ENCODE data around the gene NFATC4. TPM values are rescaled to one million over a fixed set of nuclear protein-coding genes. Genes with fewer than 3 reads are reported as not detected.

Gene NFATC4
- total RNA-seq, result 25.4 and 28.4 TPM in 2 replicates

DNA sequence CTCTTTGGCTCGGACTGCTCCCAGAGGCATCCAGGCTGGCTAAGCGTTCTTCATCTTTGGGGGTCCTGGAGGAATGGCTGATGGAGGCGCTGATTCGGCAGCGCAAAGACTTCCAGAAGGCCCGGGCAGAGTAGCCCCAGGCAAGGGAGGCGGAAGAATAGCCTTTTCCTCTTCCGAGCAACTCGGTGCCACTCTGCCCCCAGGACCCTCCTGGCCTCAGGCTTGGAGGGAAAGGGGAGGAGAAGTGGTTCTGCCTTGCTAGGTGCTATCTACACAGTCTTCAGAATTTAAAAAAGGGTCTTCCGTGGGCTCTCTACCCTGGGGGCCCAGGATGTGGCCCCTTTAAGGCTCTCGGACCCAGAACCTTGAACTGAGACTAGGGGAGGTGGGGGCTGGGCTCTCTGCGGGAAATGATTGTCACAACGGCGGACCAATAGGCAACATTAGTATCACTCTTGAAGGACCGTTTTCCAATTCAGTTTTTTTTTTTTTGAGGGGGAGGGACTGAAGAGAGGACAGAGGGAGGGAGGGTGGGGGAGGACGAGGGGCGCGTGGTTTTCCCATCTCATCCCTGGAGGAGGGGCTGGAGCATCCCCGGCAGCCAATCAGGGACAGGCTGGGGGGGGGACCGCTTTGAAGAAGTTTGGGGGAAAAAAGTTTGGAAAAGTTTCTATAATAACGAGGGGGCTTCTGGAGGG, at the start of gene NFATC4:
NFATC4 (plus strand) TSS at position 671 of the 698 bp plus-strand sequence. CDS start 157 bp downstream, outside the sequence.

DNA sequence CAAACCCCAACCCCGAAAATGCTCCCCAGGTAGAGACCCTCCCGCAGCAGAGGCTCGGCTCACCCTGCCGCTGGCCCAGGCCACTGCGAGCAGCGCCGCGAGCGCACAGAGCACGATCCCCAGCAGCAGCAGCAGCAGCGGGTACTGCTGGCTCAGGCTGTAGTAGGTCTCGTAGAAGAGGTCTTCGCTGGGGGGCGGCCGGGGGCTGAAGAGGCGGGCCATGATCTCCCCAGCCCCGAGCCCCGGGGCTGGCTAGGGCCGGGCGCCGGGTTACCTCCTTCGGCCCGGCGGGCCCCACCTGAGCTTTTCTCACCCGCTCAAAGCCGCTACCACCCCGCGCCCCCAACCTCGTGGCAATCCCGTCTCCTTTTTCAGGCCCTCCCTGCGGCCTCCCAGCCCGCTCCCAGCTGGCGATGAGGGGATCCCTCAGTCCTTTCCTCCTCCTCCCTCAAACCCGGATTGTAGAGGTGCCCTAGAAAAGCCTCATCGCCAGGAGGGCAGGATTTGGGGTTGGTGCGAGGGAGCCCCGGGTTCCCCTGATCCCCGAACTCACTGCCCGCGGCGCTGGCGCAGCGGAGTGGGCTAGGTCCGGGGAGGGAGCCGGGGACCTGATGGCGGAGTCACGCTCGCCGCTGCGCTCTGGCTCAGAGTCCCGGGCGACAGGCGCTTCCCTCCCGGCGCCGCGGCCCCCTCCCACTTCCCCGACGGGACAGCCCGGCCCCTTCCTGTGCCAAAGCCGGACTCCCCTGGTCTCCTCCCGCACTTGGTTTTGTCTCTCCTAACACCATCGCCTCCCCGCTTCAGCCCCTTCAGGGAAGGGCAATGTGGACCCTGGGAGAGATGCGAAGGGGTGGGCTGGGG, 33.3 kb upstream of the NFATC4 start, which contains the start of gene ADCY4:
ADCY4 (minus strand) TSS at position 641 of the 861 bp plus-strand sequence; CDS start at position 222, 419 bp downstream.

DNA sequence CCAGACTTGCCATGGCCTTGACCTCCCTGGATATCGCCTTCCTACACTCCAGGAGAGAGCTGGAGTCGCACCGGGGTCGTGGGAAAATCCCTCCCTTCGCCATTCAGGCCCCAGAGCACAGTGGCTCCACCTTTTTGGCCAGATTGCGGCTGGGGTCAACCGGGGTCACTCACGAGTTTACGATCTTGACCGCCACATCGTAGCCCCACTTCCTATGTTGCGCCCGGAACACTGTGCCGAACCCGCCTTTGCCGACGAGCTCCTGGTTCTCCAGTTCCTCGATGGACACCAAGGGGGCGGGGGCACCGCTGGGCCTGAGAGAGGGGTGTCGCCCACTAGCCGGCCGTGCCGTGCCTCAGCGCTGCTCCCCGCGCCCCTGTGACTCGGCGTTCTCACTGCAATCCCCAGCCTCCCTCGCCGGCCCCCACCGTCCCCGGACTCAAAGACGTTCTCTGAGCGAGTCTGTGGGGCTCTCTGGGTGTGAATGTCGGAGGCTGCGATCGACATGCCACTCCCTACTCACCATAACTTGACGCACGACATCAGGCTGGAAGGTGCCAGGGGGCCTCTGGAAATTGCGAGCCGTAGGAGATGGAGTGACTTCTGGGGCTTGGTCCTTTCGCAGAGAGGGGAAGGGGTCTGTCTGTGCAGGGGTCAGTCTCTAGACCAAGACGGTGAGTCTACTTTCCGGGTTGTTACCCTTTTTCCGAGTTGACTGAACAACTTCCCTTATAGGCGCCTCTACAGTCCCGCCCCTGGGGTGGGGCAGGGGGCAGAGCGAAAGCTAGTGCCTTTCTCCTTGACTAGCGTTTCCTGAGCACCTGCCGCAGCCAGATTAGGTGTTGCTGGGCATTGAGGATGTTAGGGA, 28.5 kb upstream of the NFATC4 start, which contains the start of gene RIPK3:
RIPK3 (minus strand) TSS at position 708 of the 868 bp plus-strand sequence; CDS start at position 543, 165 bp downstream.

DNA sequence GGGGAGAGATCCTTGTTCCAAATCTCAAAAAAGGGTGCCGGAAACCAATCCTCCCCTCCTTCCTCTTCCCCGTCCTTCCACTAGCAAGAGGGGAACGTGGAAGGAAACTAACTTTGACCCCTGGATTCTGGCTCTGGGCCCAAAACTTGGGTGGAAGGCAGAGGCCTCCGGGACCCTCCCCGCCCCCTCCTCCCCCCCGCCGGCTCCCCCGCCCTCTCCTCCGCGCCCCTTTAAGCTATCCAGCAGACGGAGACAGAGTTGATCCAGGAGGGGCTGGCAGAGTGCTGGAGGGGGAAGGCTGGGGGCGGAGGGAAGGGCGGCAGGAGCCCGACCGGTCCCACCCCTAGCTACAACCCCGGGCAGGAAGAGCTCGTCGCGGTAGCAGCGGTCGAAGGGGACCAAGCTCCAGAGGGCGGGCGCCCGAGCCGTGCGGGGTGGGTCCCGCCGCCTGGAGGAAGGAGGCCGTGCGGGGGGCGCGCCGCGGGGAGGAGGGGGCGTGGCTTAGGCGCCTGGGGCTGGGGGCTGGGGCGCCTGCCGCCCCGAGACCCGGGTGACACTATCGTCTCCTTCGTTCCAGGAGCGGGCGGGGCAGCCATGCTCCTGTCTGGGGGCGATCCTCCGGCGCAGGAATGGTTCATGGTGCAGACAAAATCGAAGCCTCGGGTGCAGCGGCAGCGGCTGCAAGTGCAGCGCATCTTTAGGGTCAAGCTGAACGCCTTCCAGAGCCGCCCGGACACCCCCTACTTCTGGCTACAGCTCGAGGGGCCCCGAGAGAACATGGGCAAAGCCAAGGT, 30.9 kb downstream of the NFATC4 start, which contains the start of gene NYNRIN:
NYNRIN (plus strand) TSS at position 351 of the 794 bp plus-strand sequence; CDS start at position 595, 244 bp downstream.

Other genes with a start within 250 kb of the NFATC4 start
- gene FITM1, start 237.5 kb upstream of the NFATC4 start, total RNA-seq, result not detected in 2 replicates
- gene PSME1, start 232.0 kb upstream of the NFATC4 start, total RNA-seq, result 128 and 137 TPM in 2 replicates
- gene EMC9, start 226.6 kb upstream of the NFATC4 start, total RNA-seq, result 31.4 and 38.4 TPM in 2 replicates
- gene PSME2, start 221.6 kb upstream of the NFATC4 start, total RNA-seq, result 70.1 and 79.7 TPM in 2 replicates
- gene RNF31, start 220.7 kb upstream of the NFATC4 start, total RNA-seq, result 49.9 and 53.7 TPM in 2 replicates
- 36.3 and 39.8 TPM in 2 replicates for gene IRF9, start 206.9 kb upstream of the NFATC4 start, total RNA-seq
- 54.3 and 64.6 TPM in 2 replicates for gene REC8, start 196.1 kb upstream of the NFATC4 start, total RNA-seq
- 56.5 and 58.6 TPM in 2 replicates for gene IPO4, start 179.4 kb upstream of the NFATC4 start, total RNA-seq
- gene TM9SF1, start 172.7 kb upstream of the NFATC4 start, total RNA-seq, result 58.4 and 59.5 TPM in 2 replicates
- gene TSSK4, start 162.5 kb upstream of the NFATC4 start, total RNA-seq, result 0.17 TPM in 1 of 2 replicates, not detected in the other
- gene CHMP4A, start 154.7 kb upstream of the NFATC4 start, total RNA-seq, result 32.4 and 48.6 TPM in 2 replicates
- 18.2 and 19.6 TPM in 2 replicates for gene MDP1, start 152.1 kb upstream of the NFATC4 start, total RNA-seq
- gene NEDD8, start 135.8 kb upstream of the NFATC4 start, total RNA-seq, result 234 and 246 TPM in 2 replicates
- gene GMPR2, start 135.3 kb upstream of the NFATC4 start, total RNA-seq, result 53.1 and 54.3 TPM in 2 replicates
- 52.6 and 56.7 TPM in 2 replicates for gene TINF2, start 125.6 kb upstream of the NFATC4 start, total RNA-seq
- gene TGM1, start 105.0 kb upstream of the NFATC4 start, total RNA-seq, result 0.45 and 1.2 TPM in 2 replicates
- gene RABGGTA, start 96.6 kb upstream of the NFATC4 start, total RNA-seq, result 32.1 and 33.9 TPM in 2 replicates
- gene DHRS1, start 68.4 kb upstream of the NFATC4 start, total RNA-seq, result 27.4 and 28.2 TPM in 2 replicates
- gene NOP9, start 68.3 kb upstream of the NFATC4 start, total RNA-seq, result 17.2 and 18.5 TPM in 2 replicates
- 1.3 and 1.8 TPM in 2 replicates for gene CIDEB, start 60.2 kb upstream of the NFATC4 start, total RNA-seq
- 1.0 and 3.0 TPM in 2 replicates for gene LTB4R2, start 58.0 kb upstream of the NFATC4 start, total RNA-seq
- 0.84 and 1.0 TPM in 2 replicates for gene LTB4R, start 56.7 kb upstream of the NFATC4 start, total RNA-seq
- 0.15 and 0.17 TPM in 2 replicates for gene ADCY4, start 33.1 kb upstream of the NFATC4 start, total RNA-seq
- gene RIPK3, start 28.2 kb upstream of the NFATC4 start, total RNA-seq, result 0.45 and 0.84 TPM in 2 replicates
- gene NYNRIN, start 30.8 kb downstream of the NFATC4 start, total RNA-seq, result 7.9 and 9.6 TPM in 2 replicates
- gene CBLN3, start 61.5 kb downstream of the NFATC4 start, total RNA-seq, result 0.34 and 0.74 TPM in 2 replicates
- 23.9 and 27.1 TPM in 2 replicates for gene KHNYN, start 61.8 kb downstream of the NFATC4 start, total RNA-seq
- 18.8 and 24.2 TPM in 2 replicates for gene SDR39U1, start 74.6 kb downstream of the NFATC4 start, total RNA-seq
- not detected in 2 replicates for gene CMA1, start 140.1 kb downstream of the NFATC4 start, total RNA-seq
- not detected in 2 replicates for gene CTSG, start 208.1 kb downstream of the NFATC4 start, total RNA-seq
- not detected in 2 replicates for gene GZMH, start 241.5 kb downstream of the NFATC4 start, total RNA-seq

Measured in bronchus fibroblast of lung (primary cell).